Karpas-422 (cell line): Measurements from ENCODE around the gene MPG. TPM values are rescaled to one million over a fixed set of nuclear protein-coding genes. Genes with fewer than 3 reads are reported as not detected.
A peak's percentile ranks its signal among the peaks of the same experiment; 100 is the strongest.

Source experiments
- DNase-seq: peaks from one replicate; pipeline ENCODE4 v3.0.0-alpha.2; 2015
- H2AFZ ChIP-seq: fragments of 200-600 bp; sonication (generic); 2 replicates; pipeline ENCODE4 v1.6.1; 2014; ENCODE audit warnings: antibody characterized with exemption, low read length, mixed read lengths
- H3K27ac ChIP-seq: fragments of 200-600 bp; sonication (generic); 2 replicates; pipeline ENCODE4 v1.5.1; 2014; ENCODE audit warnings: mild to moderate bottlenecking, low read length, moderate library complexity
- H3K27me3 ChIP-seq: fragments of 200-600 bp; sonication (generic); 2 replicates; pipeline ENCODE4 v1.6.1; 2014; ENCODE audit warnings: low read length, mixed read lengths
- H3K36me3 ChIP-seq: fragments of 200-600 bp; sonication (generic); 2 replicates; pipeline ENCODE4 v1.6.1; 2014; ENCODE audit warnings: low read length, mixed read lengths; ENCODE audit not compliant: insufficient read depth
- H3K4me1 ChIP-seq: fragments of 200-600 bp; sonication (generic); 2 replicates; pipeline ENCODE4 v1.6.1; 2014; ENCODE audit warnings: mild to moderate bottlenecking, low read length, mixed read lengths
- H3K4me2 ChIP-seq: fragments of 200-600 bp; sonication (generic); 2 replicates; pipeline ENCODE4 v1.6.1; 2014; ENCODE audit warnings: low read length, low read depth, mild to moderate bottlenecking; ENCODE audit not compliant: poor library complexity, severe bottlenecking
- H3K4me3 ChIP-seq: fragments of 200-600 bp; sonication (generic); 2 replicates; pipeline ENCODE4 v1.5.1; 2014; ENCODE audit warnings: mild to moderate bottlenecking, antibody characterized with exemption, low read length, mixed read lengths
- H3K79me2 ChIP-seq: fragments of 200-600 bp; sonication (generic); 2 replicates; pipeline ENCODE4 v1.6.1; 2014; ENCODE audit warnings: mild to moderate bottlenecking, low read length, mixed read lengths
- H3K9ac ChIP-seq: fragments of 200-600 bp; sonication (generic); 2 replicates; pipeline ENCODE4 v1.6.0; 2014; ENCODE audit warnings: low read length
- H3K9me2 ChIP-seq: fragments of 200-600 bp; sonication (generic), shearing (Covaris generic); replicated peaks from 2 replicates; pipeline ENCODE4 v1.6.0; 2014; ENCODE audit warnings: mild to moderate bottlenecking, low read length, moderate library complexity; ENCODE audit not compliant: insufficient read depth
- H3K9me3 ChIP-seq: fragments of 300-700, 200-600 bp; sonication (generic); 2 replicates; pipeline ENCODE4 v1.6.1; 2014; ENCODE audit warnings: low read length, mixed read lengths
- H4K20me1 ChIP-seq: fragments of 200-600 bp; sonication (generic); 2 replicates; pipeline ENCODE4 v1.6.1; 2014; ENCODE audit warnings: mild to moderate bottlenecking, antibody characterized with exemption, low read length, low read depth; ENCODE audit not compliant: insufficient read depth
- total RNA-seq: library from RNA; depleted of rRNA; stranded (reverse); fragments of >200 nt; shearing (Covaris generic); gene quantifications from 2 replicates; pipeline ENCODE4 v1.2.3, GENCODE V29; 2014; ENCODE audit warnings: low replicate concordance

Gene MPG
- total RNA-seq, 1 experiment from 2014 or later = 182 TPM

- Histone ChIP-seq H3K9me2 (no peaks in the 10 kb centered on the region), H3K4me1 (peaks cover 13% of the 10 kb centered on the region), H4K20me1 (no peaks in the 10 kb centered on the region), H3K27me3 (no peaks in the 10 kb centered on the region), H3K79me2 (peaks cover 5% of the 10 kb centered on the region), H3K9ac (no peak overlapping the region), H2AFZ (no peak overlapping the region), H3K4me3 (no peak overlapping the region), H3K9me3 (no peaks in the 10 kb centered on the region), H3K4me2 (no peak overlapping the region), H3K27ac (no peak overlapping the region), H3K36me3 (no peaks in the 10 kb centered on the region; the same call in 1 of the 2 replicates)
- no peak for DNase-seq
Measured at GRCh38 chr16:83781-84615, 6.0 kb downstream of the MPG start.

DNA sequence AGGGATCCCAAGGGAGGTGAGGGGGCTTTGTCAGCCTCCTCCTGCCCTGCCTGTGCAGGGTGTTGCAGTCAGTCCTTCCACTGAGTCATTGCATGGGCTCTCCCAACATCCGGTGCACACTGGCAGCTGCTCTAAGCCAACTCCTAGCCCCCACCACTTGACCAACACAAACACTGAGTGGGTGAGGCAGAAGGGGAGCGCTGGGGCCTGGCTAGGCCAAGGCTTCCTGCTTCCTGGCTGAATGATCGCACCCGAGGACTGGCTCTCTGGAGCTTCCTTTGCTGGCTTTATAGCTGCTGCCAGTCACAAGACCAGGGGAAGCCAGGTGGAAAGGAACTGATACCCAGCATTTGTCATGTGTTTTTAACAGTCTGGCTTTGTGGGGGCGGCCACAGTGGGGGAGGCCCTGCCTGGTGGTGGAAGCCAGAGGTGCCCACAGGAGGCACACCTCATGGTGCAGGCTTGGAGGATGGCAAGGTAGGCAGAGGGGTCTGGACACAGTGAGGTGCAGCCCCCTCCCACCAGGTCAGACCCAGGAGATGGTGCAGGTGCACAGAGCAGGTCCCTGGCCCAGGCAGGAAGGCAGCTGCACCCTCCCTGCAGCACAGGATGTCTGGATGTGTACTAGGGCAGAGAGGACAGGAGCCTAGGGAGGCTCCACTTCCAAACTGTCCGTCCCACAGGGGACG, 6.8 kb downstream of the MPG start:
- H3K36me3 ChIP-seq = no peaks in the 10 kb centered on the region; the same call in 1 of the 2 replicates
- peaks cover 8% of the 10 kb centered on the region; the same call in 1 of the 2 replicates for H3K4me1 ChIP-seq
- H3K27ac ChIP-seq = no peak overlapping the region
- no peaks in the 10 kb centered on the region for H3K27me3 ChIP-seq
- no peaks in the 10 kb centered on the region for H3K79me2 ChIP-seq
- H3K9ac ChIP-seq = no peak overlapping the region
- no peak overlapping the region for H2AFZ ChIP-seq
- no peaks in the 10 kb centered on the region for H4K20me1 ChIP-seq
- no peaks in the 10 kb centered on the region for H3K9me2 ChIP-seq
- peak; percentile 47 for DNase-seq
- no peak overlapping the region for H3K4me2 ChIP-seq
- H3K9me3 ChIP-seq = no peaks in the 10 kb centered on the region
- H3K4me3 ChIP-seq = no peak overlapping the region

DNA sequence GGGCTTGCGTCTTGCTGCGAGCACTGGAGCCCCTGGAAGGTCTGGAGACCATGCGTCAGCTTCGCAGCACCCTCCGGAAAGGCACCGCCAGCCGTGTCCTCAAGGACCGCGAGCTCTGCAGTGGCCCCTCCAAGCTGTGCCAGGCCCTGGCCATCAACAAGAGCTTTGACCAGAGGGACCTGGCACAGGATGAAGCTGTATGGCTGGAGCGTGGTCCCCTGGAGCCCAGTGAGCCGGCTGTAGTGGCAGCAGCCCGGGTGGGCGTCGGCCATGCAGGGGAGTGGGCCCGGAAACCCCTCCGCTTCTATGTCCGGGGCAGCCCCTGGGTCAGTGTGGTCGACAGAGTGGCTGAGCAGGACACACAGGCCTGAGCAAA, 7.4 kb downstream of the MPG start:
- H4K20me1 ChIP-seq = no peaks in the 10 kb centered on the region
- DNase-seq = no peak
- H3K9me2 ChIP-seq = no peaks in the 10 kb centered on the region
- H3K9me3 ChIP-seq = no peaks in the 10 kb centered on the region
- no peak overlapping the region for H3K4me2 ChIP-seq
- H3K79me2 ChIP-seq = no peaks in the 10 kb centered on the region
- H3K27me3 ChIP-seq = no peaks in the 10 kb centered on the region
- H3K36me3 ChIP-seq = no peaks in the 10 kb centered on the region; the same call in 1 of the 2 replicates
- H3K9ac ChIP-seq = no peak overlapping the region
- H3K4me3 ChIP-seq = no peak overlapping the region
- no peak overlapping the region for H2AFZ ChIP-seq
- peaks cover 8% of the 10 kb centered on the region; the same call in 1 of the 2 replicates for H3K4me1 ChIP-seq
- H3K27ac ChIP-seq = no peak overlapping the region

- peaks cover 8% of the 10 kb centered on the region; the same call in 1 of the 2 replicates for H3K4me1 ChIP-seq
- no peak overlapping the region for H3K9ac ChIP-seq
- H3K79me2 ChIP-seq = no peaks in the 10 kb centered on the region
- no peak overlapping the region for H3K27ac ChIP-seq
- no peak overlapping the region for H2AFZ ChIP-seq
- H4K20me1 ChIP-seq = no peaks in the 10 kb centered on the region
- no peaks in the 10 kb centered on the region for H3K9me2 ChIP-seq
- no peaks in the 10 kb centered on the region; the same call in 1 of the 2 replicates for H3K36me3 ChIP-seq
- H3K4me3 ChIP-seq = no peak overlapping the region
- DNase-seq = no peak
- H3K4me2 ChIP-seq = no peak overlapping the region
- H3K9me3 ChIP-seq = no peaks in the 10 kb centered on the region
- H3K27me3 ChIP-seq = no peaks in the 10 kb centered on the region
Measured at GRCh38 chr16:85865-86264, 7.8 kb downstream of the MPG start.

DNA sequence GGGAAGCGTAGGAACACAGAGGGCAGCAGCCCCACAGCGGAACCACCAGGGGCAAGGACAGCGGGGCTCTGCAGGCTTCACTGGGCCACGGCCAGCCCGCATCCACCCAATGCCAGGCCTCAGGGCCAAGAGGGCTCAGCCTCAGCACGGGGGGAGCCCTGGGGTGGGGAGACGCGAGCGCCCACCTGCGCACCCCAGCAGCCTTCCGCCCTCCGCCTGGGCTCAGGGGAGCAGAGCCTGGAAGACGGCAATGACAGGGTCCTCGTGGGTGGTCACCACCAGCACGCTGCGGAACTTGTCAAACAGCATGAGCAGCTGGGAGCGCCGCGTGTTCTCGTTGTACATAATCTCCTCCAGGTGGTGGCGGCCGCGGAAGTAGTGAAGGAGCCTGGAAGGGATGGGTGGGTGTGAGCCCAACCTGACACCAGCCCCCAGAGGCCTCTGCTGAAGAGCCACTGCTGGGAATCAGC, 8.5 kb downstream of the MPG start:
- H3K4me2 ChIP-seq = no peak overlapping the region
- no peaks in the 10 kb centered on the region for H3K9me3 ChIP-seq
- no peak overlapping the region for H3K9ac ChIP-seq
- peaks cover 8% of the 10 kb centered on the region; the same call in 1 of the 2 replicates for H3K4me1 ChIP-seq
- H3K9me2 ChIP-seq = no peaks in the 10 kb centered on the region
- H3K27me3 ChIP-seq = no peaks in the 10 kb centered on the region
- H4K20me1 ChIP-seq = no peaks in the 10 kb centered on the region
- H3K27ac ChIP-seq = no peak overlapping the region
- H2AFZ ChIP-seq = no peak overlapping the region
- no peak for DNase-seq
- no peak overlapping the region for H3K4me3 ChIP-seq
- no peaks in the 10 kb centered on the region for H3K79me2 ChIP-seq
- H3K36me3 ChIP-seq = no peaks in the 10 kb centered on the region; the same call in 1 of the 2 replicates

- no peaks in the 10 kb centered on the region; the same call in 1 of the 2 replicates for H3K36me3 ChIP-seq
Measured at GRCh38 chr16:88613-89012, 10.6 kb downstream of the MPG start.

GRCh38 chr16:89391-90302, 11.6 kb downstream of the MPG start:
- Histone ChIP-seq H3K79me2 (no peaks in the 10 kb centered on the region), H3K36me3 (no peaks in the 10 kb centered on the region; the same call in 1 of the 2 replicates), H3K9me3 (no peaks in the 10 kb centered on the region), H3K4me3 (no peak overlapping the region), H3K9ac (no peak overlapping the region), H3K4me2 (no peak overlapping the region), H3K9me2 (no peaks in the 10 kb centered on the region), H3K27me3 (no peaks in the 10 kb centered on the region), H3K27ac (no peak overlapping the region), H3K4me1 (peaks cover 4% of the 10 kb centered on the region; the same call in 1 of the 2 replicates), H4K20me1 (no peaks in the 10 kb centered on the region), H2AFZ (no peak overlapping the region)
- no peak for DNase-seq

More at GRCh38 chr16:88613-89012, 10.6 kb downstream of the MPG start:
- H3K4me3 ChIP-seq = no peak overlapping the region
- H3K27ac ChIP-seq = no peak overlapping the region
- no peak overlapping the region for H3K4me2 ChIP-seq
- no peaks in the 10 kb centered on the region for H3K9me3 ChIP-seq
- no peak overlapping the region for H3K9ac ChIP-seq
- H3K9me2 ChIP-seq = no peaks in the 10 kb centered on the region
- no peak overlapping the region for H2AFZ ChIP-seq
- H3K79me2 ChIP-seq = no peaks in the 10 kb centered on the region
- no peaks in the 10 kb centered on the region for H4K20me1 ChIP-seq
- H3K4me1 ChIP-seq = peaks cover 8% of the 10 kb centered on the region; the same call in 1 of the 2 replicates
- no peaks in the 10 kb centered on the region for H3K27me3 ChIP-seq
- DNase-seq = no peak
